Articular chondrocyte of knee joint (primary cell): Measurements from ENCODE around the gene SMC4. TPM values are rescaled to one million over a fixed set of nuclear protein-coding genes. Genes with fewer than 3 reads are reported as not detected.

ENCODE experiments used
- small RNA-seq: library from RNA; depleted of rRNA; stranded (forward); fragments of <200 nt; gene quantifications from one replicate; pipeline ENCODE3, GENCODE V24; 2012
- total RNA-seq: library from RNA; depleted of rRNA; stranded (reverse); fragments of >200 nt; gene quantifications from 2 replicates; pipeline ENCODE4 v1.2.3, GENCODE V29; 2012

Gene SMC4
- total RNA-seq: 85.3 and 93.5 TPM in 2 replicates

DNA sequence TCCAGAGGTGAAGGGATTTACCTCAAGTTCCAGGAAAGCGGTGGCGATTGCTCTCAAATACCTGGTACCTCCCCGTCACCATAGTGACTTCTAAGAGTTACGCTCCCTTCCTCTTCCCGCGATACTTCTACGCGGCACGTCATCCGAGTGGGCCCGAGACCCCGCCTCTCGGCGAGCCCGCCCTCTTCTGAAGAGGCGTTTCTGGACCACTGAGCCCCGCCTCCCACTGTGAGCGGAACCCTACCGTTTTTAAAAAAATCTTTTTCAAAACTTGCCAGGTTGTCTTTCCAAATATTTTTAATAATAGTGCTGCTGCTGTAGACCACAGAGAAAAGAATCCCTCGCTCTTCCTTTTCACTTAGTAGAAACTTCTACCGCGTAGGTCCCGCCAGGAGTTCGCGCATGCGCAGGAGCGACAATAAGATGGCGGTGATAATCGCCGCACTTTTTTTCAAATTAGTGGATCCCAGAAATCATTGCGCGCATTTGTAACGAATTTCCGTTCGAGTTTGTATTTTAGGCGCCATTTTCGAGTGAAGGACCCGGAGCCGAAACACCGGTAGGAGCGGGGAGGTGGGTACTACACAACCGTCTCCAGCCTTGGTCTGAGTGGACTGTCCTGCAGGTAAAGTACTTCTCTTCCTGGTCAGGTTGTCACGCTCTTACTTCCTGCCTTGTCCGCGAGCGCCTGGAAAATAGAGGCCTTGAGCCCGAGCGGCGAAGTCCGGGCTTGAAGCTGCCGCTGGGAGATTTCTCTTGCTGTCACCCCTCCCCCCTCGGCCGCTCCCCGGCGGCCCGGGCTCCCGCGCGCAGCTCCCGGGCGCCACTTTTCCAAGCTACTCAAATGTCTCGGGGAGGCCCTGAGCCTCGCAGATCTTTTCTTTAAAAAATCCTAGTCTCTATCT lies at the start of gene SMC4, which contains the start of gene IFT80:
TSS of gene SMC4 (plus strand) at position 526 of the 905 bp plus-strand sequence. CDS start 1,177 bp downstream, outside the sequence.
TSS of gene IFT80 (minus strand) at position 101 of the 905 bp plus-strand sequence. CDS start 14,625 bp downstream, outside the sequence.

DNA sequence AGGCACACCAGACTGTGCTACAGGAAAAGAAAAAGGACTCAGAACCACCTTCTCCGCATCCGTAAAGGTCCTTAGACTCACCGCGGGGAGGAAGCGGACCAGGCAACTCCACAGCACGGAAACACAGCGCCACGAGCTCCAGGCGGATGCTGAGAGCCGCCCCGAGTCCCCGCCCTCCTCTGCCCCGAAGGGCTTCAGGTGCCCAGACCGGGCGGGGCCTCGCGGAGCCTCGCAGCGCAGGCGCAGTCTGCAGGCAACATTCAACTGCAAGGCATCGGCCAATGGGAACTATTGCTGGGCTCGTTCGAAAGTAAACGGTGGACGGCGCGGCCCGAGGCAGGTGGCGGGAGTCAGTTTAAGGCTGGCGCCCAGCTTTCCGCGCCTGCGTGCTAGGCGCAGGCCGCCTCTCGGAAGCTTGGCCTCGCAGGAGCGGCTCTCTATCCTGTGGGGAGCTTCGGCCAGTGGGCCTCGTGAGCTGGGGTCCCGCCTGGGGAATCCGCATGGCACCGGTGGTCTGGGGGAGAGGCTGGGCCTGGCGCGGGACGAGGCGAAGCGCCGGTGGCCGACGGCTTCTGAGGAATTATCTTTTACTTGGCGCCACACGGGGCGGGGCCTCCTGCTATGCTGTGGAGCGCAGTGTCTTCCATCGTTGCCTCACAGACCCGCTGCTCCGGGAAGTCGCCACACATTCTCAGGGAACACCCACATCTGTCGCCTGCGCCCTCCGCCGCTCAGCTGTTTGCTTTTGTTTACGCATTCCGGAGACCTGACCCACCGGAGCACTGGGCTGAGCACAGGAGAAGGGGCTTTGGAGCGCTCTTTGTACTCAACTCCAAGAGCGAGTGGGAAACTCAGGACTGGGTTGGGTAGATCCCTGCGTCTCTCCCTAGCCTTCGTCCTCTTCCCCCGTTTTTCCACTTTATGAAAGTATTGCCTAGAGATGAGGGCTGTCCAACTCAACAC lies 50.5 kb downstream of the SMC4 start, which contains the start of gene TRIM59:
TSS of gene TRIM59 (minus strand) at position 151 of the 963 bp plus-strand sequence. CDS start 10,603 bp downstream, outside the sequence.

Small RNAs within 50 kb of the gene (small RNA-seq; reads per million reads assigned to genes)
- 45,711 reads per million, percentile 100 among the genes with 10 or more reads in this experiment for gene MIR15B
- 73.4 reads per million, percentile 97 among the genes with 10 or more reads in this experiment for gene MIR16-2
- not detected for gene RNU7-136P

Other genes starting within 250 kb of the SMC4 start
- 0.13 and 0.32 TPM in 2 replicates for gene C3orf80, start 174.2 kb upstream of the SMC4 start, total RNA-seq
- 93.7 and 116 TPM in 2 replicates for gene IFT80, start 425 bp upstream of the SMC4 start, total RNA-seq
- gene TRIM59, start 50.1 kb downstream of the SMC4 start, total RNA-seq: 42.9 and 52.5 TPM in 2 replicates
- 42.5 and 44.4 TPM in 2 replicates for gene KPNA4, start 165.9 kb downstream of the SMC4 start, total RNA-seq